WTC11 (cell line): ENCODE measurements around the gene ALAD. TPM values are rescaled to one million over a fixed set of nuclear protein-coding genes. Genes with fewer than 3 reads are reported as not detected.
"Not testable (repeated sequence)": the region's sequence is repeated elsewhere in the genome, so short reads cannot be mapped to it uniquely, and the experiment has no call there.

ENCODE experiments used
- ATAC-seq: fragments of 200-7000 bp; cut with Tn5 transposase; 2 replicates; pipeline ENCODE4 v1.10.0; 2021; ENCODE audit warnings: mild to moderate bottlenecking, moderate library complexity
- CTCF ChIA-PET: fragments of 300-600 bp; sonication (Branson Sonifier 250); formaldehyde crosslinking; loops from one replicate; lab custom pipeline; 2021; ENCODE audit warnings: antibody characterized with exemption; lab: Charles Lee
- POLR2A ChIA-PET: fragments of 350-600 bp; sonication (Branson Sonifier 250); formaldehyde crosslinking; loops from one replicate; lab custom pipeline; 2021; ENCODE audit warnings: antibody characterized with exemption; lab: Charles Lee
- DNase-seq: peaks from one replicate; pipeline ENCODE4 v3.0.0; 2021; ENCODE audit warnings: low spot score
- H3K27ac Mint-ChIP-seq: 2 replicates; pipeline ENCODE4 v1.8.0; 2021; ENCODE audit warnings: mixed read lengths
- H3K27me3 Mint-ChIP-seq: 2 replicates; pipeline ENCODE4 v1.8.0; 2021; ENCODE audit warnings: low read depth, mild to moderate bottlenecking, moderate library complexity, mixed read lengths
- H3K36me3 Mint-ChIP-seq: 2 replicates; pipeline ENCODE4 v1.8.0; 2021; ENCODE audit warnings: mixed read lengths
- H3K4me1 Mint-ChIP-seq: 2 replicates; pipeline ENCODE4 v1.8.0; 2022; ENCODE audit warnings: mixed read lengths
- H3K4me3 Mint-ChIP-seq: 2 replicates; pipeline ENCODE4 v1.8.0; 2021; ENCODE audit warnings: mild to moderate bottlenecking, moderate library complexity, mixed read lengths
- H3K9me3 Mint-ChIP-seq: 2 replicates; pipeline ENCODE4 v1.8.0; 2021; ENCODE audit warnings: mixed read lengths
- ATF1 ChIP-seq: sonication (generic); formaldehyde crosslinking; IDR thresholded peaks from 2 replicates; pipeline ENCODE4 v1.8.1; 2023; ENCODE audit warnings: mild to moderate bottlenecking, moderate library complexity, missing genetic modification reagents
- CREM ChIP-seq: sonication (generic); formaldehyde crosslinking; IDR thresholded peaks from 2 replicates; pipeline ENCODE4 v1.8.1; 2022; ENCODE audit warnings: mild to moderate bottlenecking, missing genetic modification reagents, moderate library complexity
- ELF4 ChIP-seq: sonication (generic); formaldehyde crosslinking; IDR thresholded peaks from 2 replicates; pipeline ENCODE4 v1.8.1; 2022; ENCODE audit warnings: low read depth, mild to moderate bottlenecking, moderate library complexity, missing genetic modification reagents
- GRHL2 ChIP-seq: fragments of 250-450 bp; sonication (Bioruptor Pico); IDR thresholded peaks from 2 replicates; pipeline ENCODE4 v1.8.0; 2022; ENCODE audit warnings: mild to moderate bottlenecking, moderate library complexity; ENCODE audit not compliant: insufficient replicate concordance, severe bottlenecking
- IRF2 ChIP-seq: sonication (generic); formaldehyde crosslinking; IDR thresholded peaks from 2 replicates; pipeline ENCODE4 v1.8.0; 2022; ENCODE audit warnings: low read depth, missing genetic modification reagents, borderline replicate concordance
- NFATC4 ChIP-seq: fragments of 250-450 bp; sonication (Bioruptor Pico); IDR thresholded peaks from 2 replicates; pipeline ENCODE4 v1.9.0; 2021; ENCODE audit warnings: mild to moderate bottlenecking
- NFYB ChIP-seq: sonication (generic); formaldehyde crosslinking; conservative IDR thresholded peaks from 2 replicates; pipeline ENCODE4 v1.8.0; 2022; ENCODE audit warnings: low read depth, missing genetic modification reagents
- RORB ChIP-seq: fragments of 250-450 bp; sonication (Bioruptor Pico); IDR thresholded peaks from 2 replicates; pipeline ENCODE4 v1.9.0; 2021; ENCODE audit warnings: mild to moderate bottlenecking
- SP1 ChIP-seq: sonication (generic); formaldehyde crosslinking; conservative IDR thresholded peaks from 2 replicates; pipeline ENCODE4 v1.8.1; 2022; ENCODE audit warnings: missing genetic modification reagents
- STAT6 ChIP-seq: sonication (generic); formaldehyde crosslinking; conservative IDR thresholded peaks from 2 replicates; pipeline ENCODE4 v1.8.1; 2023; ENCODE audit warnings: mild to moderate bottlenecking, low read depth, missing genetic modification reagents, moderate library complexity
- TP53 ChIP-seq: sonication (generic); formaldehyde crosslinking; IDR thresholded peaks from 2 replicates; pipeline ENCODE4 v1.8.1; 2023; ENCODE audit warnings: mild to moderate bottlenecking, missing genetic modification reagents
- ZBTB43 ChIP-seq: sonication (generic); formaldehyde crosslinking; IDR thresholded peaks from 2 replicates; pipeline ENCODE4 v1.8.1; 2023; ENCODE audit warnings: mild to moderate bottlenecking, missing genetic modification reagents
- total RNA-seq: library from RNA; stranded (reverse); gene quantifications from 3 replicates; pipeline ENCODE4 v1.2.3, GENCODE V29; 2021
- TF ChIP-seq, protein P1 (sequence below): sonication (generic); formaldehyde crosslinking; IDR thresholded peaks from 2 replicates; pipeline ENCODE4 v1.8.0; 2022; ENCODE audit warnings: missing genetic modification reagents
- TF ChIP-seq, protein P2 (sequence below): sonication (generic); formaldehyde crosslinking; IDR thresholded peaks from 2 replicates; pipeline ENCODE4 v1.8.1; 2023; ENCODE audit warnings: mild to moderate bottlenecking, missing genetic modification reagents, borderline replicate concordance
- TF ChIP-seq, protein P3 (sequence below): sonication (generic); formaldehyde crosslinking; IDR thresholded peaks from 2 replicates; pipeline ENCODE4 v1.8.0; 2023; ENCODE audit warnings: mild to moderate bottlenecking, missing genetic modification reagents

ALAD gene
- total RNA-seq, 1 experiment from 2014 or later = 15.9 TPM

- no peak for TF ChIP-seq GRHL2 (CRISPR knock-in tag)
- TF ChIP-seq TP53 (CRISPR knock-in tag) = no peak
- TF ChIP-seq ATF1 (CRISPR knock-in tag) = no peak
- TF ChIP-seq NFYB (CRISPR knock-in tag) = no peak
- no peak for TF ChIP-seq ZBTB43 (CRISPR knock-in tag)
- TF ChIP-seq, all 79 proteins: peak for 0
These were observed 43.7 kb upstream of the ALAD start (continued) for GRCh38 chr9:113444736-113445135.

- peaks cover 33% of the 10 kb centered on the region for H3K9me3 Mint-ChIP-seq
- H3K27ac Mint-ChIP-seq, CTCF ChIA-PET: not testable (repeated sequence)
These were observed 36.6 kb upstream of the ALAD start for GRCh38 chr9:113437716-113438115.

GRCh38 chr9:113436728-113437515 lies 35.8 kb upstream of the ALAD start:
- DNase-seq = no peak
- peaks cover 37% of the 10 kb centered on the region for H3K9me3 Mint-ChIP-seq
- TF ChIP-seq ELF4 = no peak
- no peak for TF ChIP-seq CREM (CRISPR knock-in tag)
- no peak for TF ChIP-seq RORB (CRISPR knock-in tag)
- no peak for TF ChIP-seq STAT6 (CRISPR knock-in tag)
- no peak for TF ChIP-seq IRF2 (CRISPR knock-in tag)
- no peaks in the 10 kb centered on the region for H3K4me1 Mint-ChIP-seq
- H3K27ac Mint-ChIP-seq = no peak overlapping the region
- peaks cover 3% of the 10 kb centered on the region; the same call in 1 of the 2 replicates for H3K36me3 Mint-ChIP-seq
- ATAC-seq = no peak
- peaks cover 50% of the 10 kb centered on the region for H3K27me3 Mint-ChIP-seq
- ChIA-PET POLR2A (no interaction called here), CTCF (no interaction called here)
- no peak overlapping the region for H3K4me3 Mint-ChIP-seq

More at GRCh38 chr9:113437716-113438115, 36.6 kb upstream of the ALAD start:
- ATAC-seq, H3K4me3 Mint-ChIP-seq, H3K4me1 Mint-ChIP-seq, POLR2A ChIA-PET, H3K36me3 Mint-ChIP-seq, DNase-seq: not testable (repeated sequence)
- H3K27me3 Mint-ChIP-seq = peaks cover 47% of the 10 kb centered on the region

DNA sequence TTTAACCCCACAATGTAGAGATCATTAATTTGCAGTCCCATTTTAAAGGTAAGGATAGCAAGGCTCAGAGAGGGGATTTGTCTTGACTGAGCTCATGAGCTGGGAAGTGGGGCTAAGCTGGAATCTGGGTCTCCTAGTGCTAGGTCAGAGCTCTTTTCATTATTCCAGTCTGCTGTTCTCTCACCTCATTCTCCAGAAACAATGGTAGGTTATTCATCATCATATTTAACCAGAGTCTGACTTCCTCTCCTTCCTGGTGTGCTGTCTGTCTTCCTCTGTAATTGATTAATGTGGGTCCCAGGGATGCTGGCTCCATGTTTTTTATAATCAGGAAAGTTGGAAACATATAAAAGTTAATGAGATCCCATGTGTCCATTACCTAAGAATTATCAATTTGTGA lies 30.1 kb upstream of the ALAD start:
- H3K4me1 Mint-ChIP-seq = no peaks in the 10 kb centered on the region
- TF ChIP-seq NFATC4 (CRISPR knock-in tag) (no peak), SP1 (no peak)
- TF ChIP-seq, protein P1, sequence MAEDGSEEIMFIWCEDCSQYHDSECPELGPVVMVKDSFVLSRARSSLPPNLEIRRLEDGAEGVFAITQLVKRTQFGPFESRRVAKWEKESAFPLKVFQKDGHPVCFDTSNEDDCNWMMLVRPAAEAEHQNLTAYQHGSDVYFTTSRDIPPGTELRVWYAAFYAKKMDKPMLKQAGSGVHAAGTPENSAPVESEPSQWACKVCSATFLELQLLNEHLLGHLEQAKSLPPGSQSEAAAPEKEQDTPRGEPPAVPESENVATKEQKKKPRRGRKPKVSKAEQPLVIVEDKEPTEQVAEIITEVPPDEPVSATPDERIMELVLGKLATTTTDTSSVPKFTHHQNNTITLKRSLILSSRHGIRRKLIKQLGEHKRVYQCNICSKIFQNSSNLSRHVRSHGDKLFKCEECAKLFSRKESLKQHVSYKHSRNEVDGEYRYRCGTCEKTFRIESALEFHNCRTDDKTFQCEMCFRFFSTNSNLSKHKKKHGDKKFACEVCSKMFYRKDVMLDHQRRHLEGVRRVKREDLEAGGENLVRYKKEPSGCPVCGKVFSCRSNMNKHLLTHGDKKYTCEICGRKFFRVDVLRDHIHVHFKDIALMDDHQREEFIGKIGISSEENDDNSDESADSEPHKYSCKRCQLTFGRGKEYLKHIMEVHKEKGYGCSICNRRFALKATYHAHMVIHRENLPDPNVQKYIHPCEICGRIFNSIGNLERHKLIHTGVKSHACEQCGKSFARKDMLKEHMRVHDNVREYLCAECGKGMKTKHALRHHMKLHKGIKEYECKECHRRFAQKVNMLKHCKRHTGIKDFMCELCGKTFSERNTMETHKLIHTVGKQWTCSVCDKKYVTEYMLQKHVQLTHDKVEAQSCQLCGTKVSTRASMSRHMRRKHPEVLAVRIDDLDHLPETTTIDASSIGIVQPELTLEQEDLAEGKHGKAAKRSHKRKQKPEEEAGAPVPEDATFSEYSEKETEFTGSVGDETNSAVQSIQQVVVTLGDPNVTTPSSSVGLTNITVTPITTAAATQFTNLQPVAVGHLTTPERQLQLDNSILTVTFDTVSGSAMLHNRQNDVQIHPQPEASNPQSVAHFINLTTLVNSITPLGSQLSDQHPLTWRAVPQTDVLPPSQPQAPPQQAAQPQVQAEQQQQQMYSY (CRISPR knock-in tag) = no peak
- TF ChIP-seq, protein P2, sequence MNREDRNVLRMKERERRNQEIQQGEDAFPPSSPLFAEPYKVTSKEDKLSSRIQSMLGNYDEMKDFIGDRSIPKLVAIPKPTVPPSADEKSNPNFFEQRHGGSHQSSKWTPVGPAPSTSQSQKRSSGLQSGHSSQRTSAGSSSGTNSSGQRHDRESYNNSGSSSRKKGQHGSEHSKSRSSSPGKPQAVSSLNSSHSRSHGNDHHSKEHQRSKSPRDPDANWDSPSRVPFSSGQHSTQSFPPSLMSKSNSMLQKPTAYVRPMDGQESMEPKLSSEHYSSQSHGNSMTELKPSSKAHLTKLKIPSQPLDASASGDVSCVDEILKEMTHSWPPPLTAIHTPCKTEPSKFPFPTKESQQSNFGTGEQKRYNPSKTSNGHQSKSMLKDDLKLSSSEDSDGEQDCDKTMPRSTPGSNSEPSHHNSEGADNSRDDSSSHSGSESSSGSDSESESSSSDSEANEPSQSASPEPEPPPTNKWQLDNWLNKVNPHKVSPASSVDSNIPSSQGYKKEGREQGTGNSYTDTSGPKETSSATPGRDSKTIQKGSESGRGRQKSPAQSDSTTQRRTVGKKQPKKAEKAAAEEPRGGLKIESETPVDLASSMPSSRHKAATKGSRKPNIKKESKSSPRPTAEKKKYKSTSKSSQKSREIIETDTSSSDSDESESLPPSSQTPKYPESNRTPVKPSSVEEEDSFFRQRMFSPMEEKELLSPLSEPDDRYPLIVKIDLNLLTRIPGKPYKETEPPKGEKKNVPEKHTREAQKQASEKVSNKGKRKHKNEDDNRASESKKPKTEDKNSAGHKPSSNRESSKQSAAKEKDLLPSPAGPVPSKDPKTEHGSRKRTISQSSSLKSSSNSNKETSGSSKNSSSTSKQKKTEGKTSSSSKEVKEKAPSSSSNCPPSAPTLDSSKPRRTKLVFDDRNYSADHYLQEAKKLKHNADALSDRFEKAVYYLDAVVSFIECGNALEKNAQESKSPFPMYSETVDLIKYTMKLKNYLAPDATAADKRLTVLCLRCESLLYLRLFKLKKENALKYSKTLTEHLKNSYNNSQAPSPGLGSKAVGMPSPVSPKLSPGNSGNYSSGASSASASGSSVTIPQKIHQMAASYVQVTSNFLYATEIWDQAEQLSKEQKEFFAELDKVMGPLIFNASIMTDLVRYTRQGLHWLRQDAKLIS (CRISPR knock-in tag) = no peak
- TF ChIP-seq, protein P3, sequence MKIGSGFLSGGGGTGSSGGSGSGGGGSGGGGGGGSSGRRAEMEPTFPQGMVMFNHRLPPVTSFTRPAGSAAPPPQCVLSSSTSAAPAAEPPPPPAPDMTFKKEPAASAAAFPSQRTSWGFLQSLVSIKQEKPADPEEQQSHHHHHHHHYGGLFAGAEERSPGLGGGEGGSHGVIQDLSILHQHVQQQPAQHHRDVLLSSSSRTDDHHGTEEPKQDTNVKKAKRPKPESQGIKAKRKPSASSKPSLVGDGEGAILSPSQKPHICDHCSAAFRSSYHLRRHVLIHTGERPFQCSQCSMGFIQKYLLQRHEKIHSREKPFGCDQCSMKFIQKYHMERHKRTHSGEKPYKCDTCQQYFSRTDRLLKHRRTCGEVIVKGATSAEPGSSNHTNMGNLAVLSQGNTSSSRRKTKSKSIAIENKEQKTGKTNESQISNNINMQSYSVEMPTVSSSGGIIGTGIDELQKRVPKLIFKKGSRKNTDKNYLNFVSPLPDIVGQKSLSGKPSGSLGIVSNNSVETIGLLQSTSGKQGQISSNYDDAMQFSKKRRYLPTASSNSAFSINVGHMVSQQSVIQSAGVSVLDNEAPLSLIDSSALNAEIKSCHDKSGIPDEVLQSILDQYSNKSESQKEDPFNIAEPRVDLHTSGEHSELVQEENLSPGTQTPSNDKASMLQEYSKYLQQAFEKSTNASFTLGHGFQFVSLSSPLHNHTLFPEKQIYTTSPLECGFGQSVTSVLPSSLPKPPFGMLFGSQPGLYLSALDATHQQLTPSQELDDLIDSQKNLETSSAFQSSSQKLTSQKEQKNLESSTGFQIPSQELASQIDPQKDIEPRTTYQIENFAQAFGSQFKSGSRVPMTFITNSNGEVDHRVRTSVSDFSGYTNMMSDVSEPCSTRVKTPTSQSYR (CRISPR knock-in tag) = no peak
- TF ChIP-seq, all 79 proteins: peak for 0
- DNase-seq (no peak), ATAC-seq (no peak)
- Mint-ChIP-seq H3K9me3 (peaks cover 18% of the 10 kb centered on the region), H3K36me3 (peaks cover 3% of the 10 kb centered on the region; the same call in 1 of the 2 replicates), H3K27me3 (peaks cover 52% of the 10 kb centered on the region), H3K27ac (no peak overlapping the region), H3K4me3 (no peak overlapping the region)
- ChIA-PET CTCF (no interaction called here), POLR2A (interaction anchor here (0.5 kb wide), 1 partner anchor 132 kb away, joined by 4 read pairs; no protein-coding TSS in a partner anchor)
